Stimulated activated CD4-positive, alpha-beta T cell treated with anti-CD3 and anti-CD28 coated beads, Interleukin-2, amount 100 ng/mL, for 24 hours (primary cell): Measurements from ENCODE around the gene S100A12.
"Not testable (repeated sequence)": the region's sequence is repeated elsewhere in the genome, so short reads cannot be mapped to it uniquely, and the experiment has no call there.

Experiments
- DNase-seq, 2 donors: peaks; one replicate each; pipeline ENCODE4 v3.0.0-alpha.2; 2020

S100A12 gene

GRCh38 chr1:153375511-153375910 is at the start of gene S100A12:
Gene S100A12, minus strand, starts transcription at chr1:153375621. Its CDS starts 1,029 bp downstream, at chr1:153374592.
- no peak for DNase-seq

GRCh38 chr1:153422450-153423068 is 47.1 kb upstream of the S100A12 start:
- DNase-seq = peak; percentile 74 to 76

GRCh38 chr1:153420306-153420705 is 44.9 kb upstream of the S100A12 start:
- DNase-seq = no peak

- DNase-seq = not testable (repeated sequence)
These were observed 44.0 kb upstream of the S100A12 start for GRCh38 chr1:153419436-153419793.

GRCh38 chr1:153418758-153419435 is 43.5 kb upstream of the S100A12 start:
- DNase-seq = not testable (repeated sequence)

- DNase-seq = no peak
These were observed 41.9 kb upstream of the S100A12 start for GRCh38 chr1:153417136-153417888.

- no peak for DNase-seq
These were observed 40.6 kb upstream of the S100A12 start, which contains the start of gene S100A7A for GRCh38 chr1:153415850-153416570. Gene S100A7A, plus strand, starts transcription at chr1:153416520. Its CDS starts 1,563 bp downstream, at chr1:153418083.

GRCh38 chr1:153413961-153414360 is 38.5 kb upstream of the S100A12 start:
- DNase-seq = not testable (repeated sequence)

- not testable (repeated sequence) for DNase-seq
These were observed 31.9 kb upstream of the S100A12 start for GRCh38 chr1:153407274-153407673.

- not testable (repeated sequence) for DNase-seq
These were observed 30.6 kb upstream of the S100A12 start for GRCh38 chr1:153405825-153406599.

- peak; percentile 63 to 76 for DNase-seq
These were observed 29.3 kb upstream of the S100A12 start for GRCh38 chr1:153404768-153405167.

GRCh38 chr1:153404086-153404635 is 28.7 kb upstream of the S100A12 start:
- no peak for DNase-seq

- DNase-seq = no peak
These were observed 28.1 kb upstream of the S100A12 start for GRCh38 chr1:153403421-153404085.

- DNase-seq = no peak
These were observed 26.8 kb upstream of the S100A12 start for GRCh38 chr1:153402226-153402625.

GRCh38 chr1:153401461-153401860 is 26.0 kb upstream of the S100A12 start:
- no peak for DNase-seq

- DNase-seq = no peak
These were observed 24.8 kb upstream of the S100A12 start for GRCh38 chr1:153400244-153400643.

GRCh38 chr1:153399401-153400055 is 24.1 kb upstream of the S100A12 start:
- DNase-seq = no peak

- DNase-seq = no peak
These were observed 22.7 kb upstream of the S100A12 start for GRCh38 chr1:153397924-153398651.

GRCh38 chr1:153397051-153397923 is 21.9 kb upstream of the S100A12 start:
- no peak for DNase-seq
